Measurements from ENCODE around the gene ZNF423.

The ZNF423 gene

GRCh38 chr16:49780433-49780832 is 75.5 kb downstream of the ZNF423 start:
- H3K27ac Mint-ChIP-seq = no peak overlapping the region
- peaks cover 23% of the 10 kb centered on the region for H3K36me3 Mint-ChIP-seq (ENCODE audit: low read depth)
- no peak overlapping the region for H3K4me3 Mint-ChIP-seq

GRCh38 chr16:49779979-49780378 is 75.9 kb downstream of the ZNF423 start:
- Mint-ChIP-seq H3K4me1 (peaks cover 34% of the 10 kb centered on the region), H3K27me3 (ENCODE audit: low read depth, poor library complexity) (peaks cover 3% of the 10 kb centered on the region), H3K9me3 (no peaks in the 10 kb centered on the region), H3K36me3 (ENCODE audit: low read depth) (peaks cover 23% of the 10 kb centered on the region), H3K27ac (no peak overlapping the region), H3K4me3 (no peak overlapping the region)
- no peak for DNase-seq
- no peak for TF ChIP-seq CTCF (IDR thresholded peaks at IDR 0.05)

More at GRCh38 chr16:49780433-49780832, 75.5 kb downstream of the ZNF423 start:
- TF ChIP-seq CTCF (IDR thresholded peaks at IDR 0.05) = no peak
- DNase-seq = no peak
- H3K27me3 Mint-ChIP-seq (ENCODE audit: low read depth, poor library complexity) = peaks cover 3% of the 10 kb centered on the region
- peaks cover 29% of the 10 kb centered on the region for H3K4me1 Mint-ChIP-seq
- no peaks in the 10 kb centered on the region for H3K9me3 Mint-ChIP-seq

- H3K27ac Mint-ChIP-seq = no peak overlapping the region
- no peaks in the 10 kb centered on the region for H3K9me3 Mint-ChIP-seq
- peaks cover 15% of the 10 kb centered on the region for H3K36me3 Mint-ChIP-seq (ENCODE audit: low read depth)
- no peak for DNase-seq
- peaks cover 50% of the 10 kb centered on the region for H3K4me1 Mint-ChIP-seq
- TF ChIP-seq CTCF (IDR thresholded peaks at IDR 0.05) = no peak
- no peak overlapping the region for H3K4me3 Mint-ChIP-seq
- peaks cover 3% of the 10 kb centered on the region for H3K27me3 Mint-ChIP-seq (ENCODE audit: low read depth, poor library complexity)
Observed at GRCh38 chr16:49778202-49778930, 77.5 kb downstream of the ZNF423 start.

- peaks cover 15% of the 10 kb centered on the region for H3K36me3 Mint-ChIP-seq (ENCODE audit: low read depth)
- H3K27ac Mint-ChIP-seq = no peak overlapping the region
- peaks cover 3% of the 10 kb centered on the region for H3K27me3 Mint-ChIP-seq (ENCODE audit: low read depth, poor library complexity)
- no peak overlapping the region for H3K4me3 Mint-ChIP-seq
- H3K9me3 Mint-ChIP-seq = no peaks in the 10 kb centered on the region
- no peak for DNase-seq
- no peak for TF ChIP-seq CTCF (IDR thresholded peaks at IDR 0.05)
- peaks cover 61% of the 10 kb centered on the region for H3K4me1 Mint-ChIP-seq
Observed at GRCh38 chr16:49776734-49777133, 79.2 kb downstream of the ZNF423 start.

- Mint-ChIP-seq H3K9me3 (no peaks in the 10 kb centered on the region), H3K27me3 (ENCODE audit: low read depth, poor library complexity) (peaks cover 3% of the 10 kb centered on the region), H3K4me3 (peak overlapping the region; percentile 46), H3K36me3 (ENCODE audit: low read depth) (peaks cover 17% of the 10 kb centered on the region), H3K27ac (peak overlapping the region; percentile 92), H3K4me1 (peaks cover 63% of the 10 kb centered on the region)
- DNase-seq = peak; percentile 69
- no peak for TF ChIP-seq CTCF (IDR thresholded peaks at IDR 0.05)
Observed at GRCh38 chr16:49776085-49776595, 79.8 kb downstream of the ZNF423 start.

GRCh38 chr16:49775581-49775980 is 80.3 kb downstream of the ZNF423 start:
- Mint-ChIP-seq H3K4me1 (peaks cover 58% of the 10 kb centered on the region), H3K4me3 (peak overlapping the region; percentile 46), H3K9me3 (no peaks in the 10 kb centered on the region), H3K27me3 (ENCODE audit: low read depth, poor library complexity) (peaks cover 3% of the 10 kb centered on the region), H3K27ac (peak overlapping the region; percentile 92), H3K36me3 (ENCODE audit: low read depth) (peaks cover 12% of the 10 kb centered on the region)
- no peak for TF ChIP-seq CTCF (IDR thresholded peaks at IDR 0.05)
- no peak for DNase-seq

All from nephron progenitor cell (in vitro differentiated cells).